DOHH2 (cell line): ENCODE measurements around the gene LRRC32.

ENCODE experiments used
- CTCF ChIP-seq: fragments of 200-600 bp; sonication (generic); IDR thresholded peaks from one replicate; pipeline ENCODE4 v1.5.1; 2014; ENCODE audit warnings: antibody characterized with exemption, mild to moderate bottlenecking, low read depth, low read length; ENCODE audit not compliant: poor library complexity, severe bottlenecking
- EZH2phosphoT487 ChIP-seq: fragments of 200-600 bp; sonication (generic); IDR thresholded peaks from 2 replicates; pipeline ENCODE4 v1.6.1; 2017; ENCODE audit warnings: borderline replicate concordance, mild to moderate bottlenecking, antibody characterized with exemption, low read length, moderate library complexity, mixed read lengths

DNA sequence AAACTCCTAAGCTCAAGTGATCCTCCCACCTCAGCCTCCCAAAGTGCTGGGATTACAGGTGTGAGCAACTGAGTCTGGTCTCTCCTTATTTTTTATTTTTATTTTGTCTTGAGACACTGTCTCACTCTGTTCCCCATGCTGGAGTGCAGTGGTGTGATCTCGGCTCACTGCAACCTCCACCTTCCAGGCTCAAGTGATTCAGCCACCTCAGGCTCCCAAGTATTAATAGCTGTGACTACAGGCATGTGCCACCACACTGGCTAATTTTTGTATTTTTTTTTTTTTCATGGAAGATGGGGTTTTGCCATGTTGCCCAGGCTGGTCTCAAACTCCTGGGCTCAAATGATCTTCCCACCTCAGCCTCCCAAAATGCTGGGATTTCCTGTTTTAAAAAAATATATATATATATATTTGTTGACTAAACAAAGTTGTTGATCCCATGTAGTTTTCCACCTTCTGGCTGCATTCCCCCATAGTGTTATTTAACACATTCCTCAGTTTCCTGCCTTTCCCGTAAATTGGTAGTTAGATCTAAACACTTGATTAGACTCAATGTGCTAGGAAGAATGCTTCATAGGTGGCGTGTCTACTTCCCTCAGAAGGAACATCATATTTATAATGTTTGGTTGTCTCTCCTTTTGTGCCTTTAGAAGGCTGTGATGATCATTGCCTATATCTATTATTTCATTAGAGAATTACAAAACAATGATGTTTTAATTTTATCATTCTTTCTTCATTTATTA is 38.8 kb downstream of the LRRC32 start:
- TF ChIP-seq CTCF (no peak), EZH2phosphoT487 (no peak)
